C4-2B (cell line): ENCODE measurements around the gene C1QTNF9.
"Not testable (repeated sequence)": the region's sequence is repeated elsewhere in the genome, so short reads cannot be mapped to it uniquely, and the experiment has no call there.

ENCODE experiments used
- CTCF ChIP-seq: fragments of 450-650 bp; conservative IDR thresholded peaks from 2 replicates; pipeline ENCODE4 v1.5.1; 2017; ENCODE audit warnings: mild to moderate bottlenecking
- ZFX ChIP-seq: fragments of 450-650 bp; IDR thresholded peaks from 2 replicates; pipeline ENCODE4 v1.6.1; 2017

- not testable (repeated sequence) for TF ChIP-seq CTCF, ZFX
Measured at GRCh38 chr13:24318878-24319277, 9.5 kb downstream of the C1QTNF9 start.
